Measurements from ENCODE around the gene SRSF3.

- TF ChIP-seq CTCF (IDR thresholded peaks at IDR 0.05) (no peak), POLR2AphosphoS5 (IDR thresholded peaks at IDR 0.05) (no peak)
Observed at GRCh38 chr6:36593569-36594028, 563 bp upstream of the SRSF3 start.

Measured in breast epithelium (tissue), 3 donors.